ENCODE results near the gene RHAG.
"Not testable (repeated sequence)": the region's sequence is repeated elsewhere in the genome, so short reads cannot be mapped to it uniquely, and the experiment has no call there.

The RHAG gene

DNA sequence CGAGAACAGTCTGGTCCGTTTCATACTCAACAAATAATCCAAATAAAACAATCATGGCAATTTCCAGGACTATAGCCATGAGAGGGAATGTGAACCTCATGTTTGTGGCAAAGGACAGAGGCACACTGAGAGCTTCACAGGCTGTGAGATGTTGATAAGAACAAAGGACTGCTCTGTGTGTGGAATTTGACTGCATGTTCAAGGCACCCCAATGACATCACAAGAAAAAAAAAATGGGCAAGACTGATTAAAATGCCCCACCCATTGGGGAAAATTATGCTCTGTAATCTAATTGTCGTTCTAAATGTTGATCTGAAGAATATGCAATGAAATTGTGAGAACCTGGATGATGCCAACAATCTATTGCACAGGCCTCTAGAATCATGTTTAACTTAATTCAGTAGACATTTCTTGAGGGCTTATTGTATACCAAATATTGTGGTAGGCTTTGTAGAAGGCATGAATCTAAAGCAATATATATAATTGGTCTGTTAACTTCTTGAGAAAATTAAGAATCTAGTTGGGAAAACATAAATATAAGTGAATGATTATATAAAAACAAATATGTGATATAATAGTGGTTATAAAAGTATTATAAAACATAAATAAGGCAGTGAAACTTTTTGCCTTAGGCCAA, at the start of gene RHAG:
Gene RHAG (minus strand): TSS at position 127 of the 637 bp plus-strand sequence. CDS start 27 bp downstream, at position 100.
- no peak for DNase-seq (ENCODE audit: low read depth)

GRCh38 chr6:49676671-49677281, 40.1 kb upstream of the RHAG start:
- no peak for DNase-seq (ENCODE audit: low read depth)

DNA sequence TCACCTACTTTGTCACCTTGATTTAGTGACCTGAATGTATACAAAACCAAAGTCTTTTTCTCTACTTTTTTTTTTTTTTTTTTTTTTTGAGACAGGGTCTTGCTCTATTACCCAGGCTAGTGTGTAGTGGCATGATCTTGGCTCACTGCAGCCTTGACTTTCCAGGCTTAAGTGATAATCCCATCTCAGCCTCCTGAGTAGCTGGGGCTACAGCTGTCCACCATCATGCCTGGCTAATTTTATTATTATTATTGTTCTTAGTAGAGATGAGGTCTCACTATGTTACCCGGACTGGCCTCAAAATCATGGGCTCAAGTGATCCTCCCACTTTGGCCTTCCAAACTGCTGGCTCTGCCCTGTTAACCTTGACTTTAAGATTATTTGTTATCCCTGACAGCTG, 39.2 kb upstream of the RHAG start:
- DNase-seq (ENCODE audit: low read depth): no peak

DNA sequence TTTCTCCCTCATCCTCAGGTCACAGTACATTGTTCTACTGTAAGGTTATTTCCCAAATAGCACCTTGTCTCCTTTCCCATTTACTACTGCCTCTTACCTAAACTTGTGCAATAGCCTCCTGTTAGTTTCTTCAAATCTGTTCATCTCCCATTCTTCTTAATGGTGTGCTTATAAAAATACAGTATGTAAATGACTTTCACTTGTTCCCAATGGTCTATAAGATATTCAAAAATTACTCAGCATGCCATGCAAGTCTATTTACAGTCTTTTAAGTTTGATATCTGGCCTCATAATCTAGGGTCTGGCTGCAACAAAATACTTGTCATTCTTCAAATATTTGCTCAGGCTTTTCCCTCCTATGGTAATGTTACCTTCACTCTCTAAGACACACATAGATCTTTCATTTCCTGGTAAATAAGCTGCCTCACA, 31.5 kb upstream of the RHAG start:
- DNase-seq (ENCODE audit: low read depth): no peak

GRCh38 chr6:49666930-49667757, 30.5 kb upstream of the RHAG start:
- no peak for DNase-seq (ENCODE audit: low read depth)

- DNase-seq (ENCODE audit: low read depth): no peak
Observed at GRCh38 chr6:49666480-49666879, 29.8 kb upstream of the RHAG start.

- no peak for DNase-seq (ENCODE audit: low read depth)
Observed at GRCh38 chr6:49664817-49665216, 28.2 kb upstream of the RHAG start.

DNA sequence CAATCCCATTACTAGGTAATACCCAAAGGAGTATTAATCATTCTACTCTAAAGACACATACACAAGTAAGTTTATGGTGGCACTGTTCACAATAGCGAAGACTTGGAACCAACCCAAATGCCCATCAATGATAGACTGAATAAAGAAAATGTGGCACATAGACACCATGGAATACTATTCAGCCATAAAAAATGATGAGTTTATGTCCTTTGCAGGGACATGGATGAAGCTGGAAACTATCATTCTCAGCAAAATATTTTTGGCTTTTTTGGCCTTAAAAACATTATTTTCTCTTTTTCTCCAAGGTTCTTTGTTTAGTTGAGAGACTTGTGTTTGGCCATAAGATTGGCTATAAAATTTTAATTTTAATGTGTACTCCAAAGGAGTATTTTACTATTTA, 27.4 kb upstream of the RHAG start:
- DNase-seq (ENCODE audit: low read depth): not testable (repeated sequence)

- DNase-seq (ENCODE audit: low read depth): no peak
Observed at GRCh38 chr6:49662892-49663261, 26.2 kb upstream of the RHAG start.

GRCh38 chr6:49662231-49662891, 25.7 kb upstream of the RHAG start:
- DNase-seq (ENCODE audit: low read depth): no peak

DNA sequence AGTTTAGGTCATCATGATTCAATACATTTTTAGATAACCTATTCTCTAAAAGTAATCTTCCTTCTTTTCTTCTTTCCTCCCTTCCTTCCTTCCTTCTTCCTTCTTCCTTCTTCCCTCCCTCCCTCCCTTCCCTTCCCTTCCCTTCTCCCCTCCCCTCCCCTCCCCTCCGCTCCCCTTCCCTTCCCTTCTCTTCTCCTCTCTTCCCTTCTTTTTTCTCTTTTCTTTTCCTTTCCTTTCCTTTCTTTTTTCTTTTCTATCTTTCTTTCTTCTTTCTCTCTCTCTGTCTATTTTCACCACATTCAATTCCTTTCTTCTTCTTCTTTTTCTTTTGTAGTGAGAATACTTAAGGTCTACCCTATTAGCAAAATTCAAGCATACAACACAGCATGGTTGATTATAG, 17.3 kb upstream of the RHAG start:
- no peak for DNase-seq (ENCODE audit: low read depth)

GRCh38 chr6:49653438-49653837, 16.8 kb upstream of the RHAG start:
- DNase-seq (ENCODE audit: low read depth): no peak

DNA sequence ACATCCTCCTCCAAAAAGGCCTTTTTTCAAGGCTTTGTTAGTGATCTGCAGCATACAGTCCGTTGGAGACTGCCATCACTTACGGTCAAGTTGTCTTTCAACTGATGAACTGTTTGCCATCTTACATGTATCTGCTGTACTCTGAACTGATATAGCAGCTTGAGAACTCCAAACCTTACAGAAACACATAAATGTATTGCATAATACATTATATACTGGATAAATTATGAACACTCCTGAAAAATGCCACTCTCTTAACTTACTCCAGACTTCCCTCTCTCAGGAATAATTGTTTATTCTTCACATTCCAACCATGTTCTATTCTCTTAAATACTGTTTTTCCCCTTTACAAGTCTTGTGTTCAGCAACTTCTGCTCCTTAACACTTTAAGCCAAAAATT, 14.6 kb upstream of the RHAG start:
- no peak for DNase-seq (ENCODE audit: low read depth)

DNA sequence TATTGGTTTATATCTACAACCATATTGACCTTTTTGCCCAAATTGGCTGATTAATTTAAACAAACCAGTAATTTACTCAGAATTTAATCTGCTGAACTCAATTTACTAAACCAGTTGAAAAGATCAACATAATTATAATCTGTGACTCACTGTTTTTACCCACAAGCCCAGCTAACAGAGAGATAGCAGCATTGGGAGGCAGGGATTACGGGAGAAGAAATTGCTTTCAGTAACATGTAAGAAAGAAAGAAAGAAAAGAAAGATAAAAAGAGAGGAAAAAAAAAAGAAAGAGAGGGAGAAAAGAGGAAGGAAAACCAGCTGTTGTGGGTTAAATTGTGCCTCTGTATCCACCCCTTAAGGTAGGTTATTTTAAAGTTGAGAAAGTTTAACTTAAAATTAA, 13.3 kb upstream of the RHAG start:
- DNase-seq (ENCODE audit: low read depth): no peak

- DNase-seq (ENCODE audit: low read depth): no peak
Observed at GRCh38 chr6:49648036-49648435, 11.4 kb upstream of the RHAG start.

DNA sequence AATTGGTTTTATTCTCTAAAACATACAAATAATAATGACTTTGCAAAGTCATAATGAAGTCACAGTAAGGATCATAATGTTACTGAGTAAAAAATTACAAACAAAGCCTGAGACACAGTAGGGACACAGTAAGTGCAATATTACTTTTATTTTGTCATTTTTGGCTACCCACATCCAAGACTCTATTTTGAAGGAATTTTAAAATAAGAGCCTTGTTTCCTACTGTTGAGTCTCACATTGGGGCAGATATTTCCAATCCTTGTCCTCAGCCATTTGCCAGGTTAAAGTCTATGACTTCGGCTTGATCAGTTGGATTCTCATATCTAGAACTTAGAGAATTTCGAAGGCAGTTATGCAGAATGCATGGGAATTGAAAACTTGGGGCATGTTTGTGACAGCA, 10.8 kb upstream of the RHAG start:
- no peak for DNase-seq (ENCODE audit: low read depth)

GRCh38 chr6:49646942-49647341, 10.3 kb upstream of the RHAG start:
- DNase-seq (ENCODE audit: low read depth): no peak

GRCh38 chr6:49646130-49646824, 9.6 kb upstream of the RHAG start:
- DNase-seq (ENCODE audit: low read depth): no peak

DNA sequence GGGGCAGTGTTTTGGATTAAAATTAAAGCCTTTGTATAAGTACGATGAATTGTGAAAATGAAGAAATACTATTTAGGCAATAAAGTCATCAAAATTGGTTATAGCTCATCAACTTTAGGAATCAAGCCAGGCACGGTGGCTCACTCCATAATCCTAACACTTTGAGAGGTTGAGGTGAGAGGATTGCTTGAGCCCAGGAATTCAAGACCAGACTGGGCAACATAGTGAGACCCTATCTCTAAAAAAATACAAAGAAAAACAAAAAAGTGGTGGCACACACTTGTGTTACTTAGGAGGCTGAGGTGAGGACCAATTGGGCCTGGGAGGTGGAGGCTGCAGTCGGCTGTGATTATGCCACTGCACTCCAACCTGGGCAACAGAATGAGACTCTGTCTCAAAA, 8.5 kb upstream of the RHAG start:
- DNase-seq (ENCODE audit: low read depth): no peak

GRCh38 chr6:49639177-49639817, 2.7 kb upstream of the RHAG start:
- no peak for DNase-seq (ENCODE audit: low read depth)

DNA sequence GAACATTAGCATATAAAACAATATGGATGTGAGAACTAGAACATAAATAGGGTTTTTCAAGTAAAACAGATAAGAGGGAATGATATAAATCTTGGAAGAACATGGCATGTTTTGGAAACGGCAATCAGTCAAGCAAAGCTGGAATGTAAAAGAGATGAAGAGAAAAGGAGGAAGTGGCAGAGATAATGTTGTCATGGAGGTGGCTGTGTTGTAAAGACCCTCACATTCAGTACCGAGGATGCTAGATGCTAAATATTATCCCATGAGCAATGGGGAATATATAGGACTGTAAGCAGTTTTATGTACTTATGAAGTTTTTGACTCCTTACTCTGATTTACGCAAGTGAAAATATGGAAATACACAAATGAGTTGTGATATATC, 702 bp upstream of the RHAG start:
- DNase-seq (ENCODE audit: low read depth): no peak

Measured in activated T-cell treated with anti-CD3 and anti-CD28 coated beads for 24 hours (primary cell).